ENCODE measurements around the gene HSPB9. TPM values are rescaled to one million over a fixed set of nuclear protein-coding genes. Genes with fewer than 3 reads are reported as not detected.
A peak's percentile ranks its signal among the peaks of the same experiment; 100 is the strongest.

Gene HSPB9
- total and polyA plus RNA-seq, 9 of the 15 experiments (the other 6 are each of a cell fraction or from before 2014, with no cell fraction given), result 0.04 to 0.16 (median 0.08) TPM; not detected in 3

GRCh38 chr17:42090964-42091790 lies 31.4 kb upstream of the HSPB9 start (continued):
- TF ChIP-seq, protein P1, sequence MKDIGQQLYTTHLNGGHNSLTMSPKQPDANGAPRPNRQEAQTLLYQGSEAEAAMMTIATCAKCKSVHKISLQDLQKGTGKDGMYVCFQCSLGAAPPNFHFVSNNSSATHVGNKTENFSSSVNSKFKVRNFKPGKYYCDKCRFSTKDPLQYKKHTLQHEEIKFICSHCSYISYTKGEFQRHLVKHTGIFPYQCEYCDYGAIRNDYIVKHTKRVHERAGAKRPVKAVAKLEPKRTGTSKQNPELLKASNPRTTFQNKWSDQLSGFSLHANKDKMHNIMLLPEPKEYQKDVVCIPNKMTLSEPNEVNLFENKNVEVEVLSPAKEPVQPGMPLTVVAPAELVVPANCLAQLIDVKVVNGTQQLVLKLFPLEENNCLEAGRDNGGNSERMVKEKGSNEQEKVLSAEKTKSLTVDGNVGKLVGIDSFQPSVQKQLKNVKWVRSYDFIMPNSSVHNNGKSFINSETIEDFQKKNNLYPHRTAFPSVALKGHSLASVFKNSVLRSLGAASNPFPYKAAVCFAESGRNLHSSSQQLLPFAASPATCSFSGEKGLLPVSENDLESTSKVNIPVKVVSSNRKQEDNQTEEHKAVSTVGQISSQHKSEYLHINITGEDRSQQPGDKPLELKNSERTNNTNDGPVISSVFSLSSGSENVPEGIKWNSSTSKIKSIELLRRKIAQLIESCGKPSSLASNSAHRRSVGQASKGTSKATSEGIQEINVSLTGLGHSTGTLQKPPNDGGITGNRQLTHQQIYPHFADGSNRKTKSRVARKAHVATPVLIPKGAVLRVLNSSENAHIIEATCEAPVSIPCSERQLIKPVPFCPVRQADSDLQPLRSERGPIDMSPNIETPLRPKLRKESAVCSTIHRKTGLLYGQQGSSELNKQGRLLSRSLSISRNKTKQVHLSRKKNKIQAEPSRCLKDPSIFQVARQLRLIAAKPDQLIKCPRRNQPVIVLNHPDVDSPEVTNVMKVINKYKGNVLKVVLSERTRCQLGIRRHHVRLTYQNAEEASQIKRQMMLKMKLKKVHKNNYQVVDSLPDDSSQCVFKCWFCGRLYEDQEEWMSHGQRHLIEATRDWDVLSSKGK (CRISPR knock-in tag; IDR thresholded peaks at IDR 0.05), result no peak
- TF ChIP-seq ZHX1 (conservative IDR thresholded peaks at IDR 0.05; ENCODE audit: low read length) (no peak), PRMT5 (CRISPR knock-in tag; IDR thresholded peaks at IDR 0.05) (no peak), HMG20B (CRISPR knock-in tag; IDR thresholded peaks at IDR 0.05) (no peak), CBFA2T2 (conservative IDR thresholded peaks at IDR 0.05) (no peak), ZNF253 (CRISPR knock-in tag; conservative IDR thresholded peaks at IDR 0.05) (no peak), HNRNPLL (IDR thresholded peaks at IDR 0.05; ENCODE audit: low read depth, low read length, poor library complexity, severe bottlenecking) (no peak), DIDO1 (tag; IDR thresholded peaks at IDR 0.05; ENCODE audit: low read depth) (no peak), MEF2D (tag; conservative IDR thresholded peaks at IDR 0.05; ENCODE audit: low read depth) (0 out of 2 replicates have a peak, but pooled peaks have one; percentile 50), PKNOX1 (IDR thresholded peaks at IDR 0.05) (no peak)
- TF ChIP-seq, protein P2, sequence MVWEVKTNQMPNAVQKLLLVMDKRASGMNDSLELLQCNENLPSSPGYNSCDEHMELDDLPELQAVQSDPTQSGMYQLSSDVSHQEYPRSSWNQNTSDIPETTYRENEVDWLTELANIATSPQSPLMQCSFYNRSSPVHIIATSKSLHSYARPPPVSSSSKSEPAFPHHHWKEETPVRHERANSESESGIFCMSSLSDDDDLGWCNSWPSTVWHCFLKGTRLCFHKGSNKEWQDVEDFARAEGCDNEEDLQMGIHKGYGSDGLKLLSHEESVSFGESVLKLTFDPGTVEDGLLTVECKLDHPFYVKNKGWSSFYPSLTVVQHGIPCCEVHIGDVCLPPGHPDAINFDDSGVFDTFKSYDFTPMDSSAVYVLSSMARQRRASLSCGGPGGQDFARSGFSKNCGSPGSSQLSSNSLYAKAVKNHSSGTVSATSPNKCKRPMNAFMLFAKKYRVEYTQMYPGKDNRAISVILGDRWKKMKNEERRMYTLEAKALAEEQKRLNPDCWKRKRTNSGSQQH (CRISPR knock-in tag; IDR thresholded peaks at IDR 0.05), result no peak
